ENCODE data around the gene UGT1A1. TPM values are rescaled to one million over a fixed set of nuclear protein-coding genes. Genes with fewer than 3 reads are reported as not detected.

UGT1A1 gene
- total and polyA plus RNA-seq, 2 experiments from 2014 or later, result not detected

DNA sequence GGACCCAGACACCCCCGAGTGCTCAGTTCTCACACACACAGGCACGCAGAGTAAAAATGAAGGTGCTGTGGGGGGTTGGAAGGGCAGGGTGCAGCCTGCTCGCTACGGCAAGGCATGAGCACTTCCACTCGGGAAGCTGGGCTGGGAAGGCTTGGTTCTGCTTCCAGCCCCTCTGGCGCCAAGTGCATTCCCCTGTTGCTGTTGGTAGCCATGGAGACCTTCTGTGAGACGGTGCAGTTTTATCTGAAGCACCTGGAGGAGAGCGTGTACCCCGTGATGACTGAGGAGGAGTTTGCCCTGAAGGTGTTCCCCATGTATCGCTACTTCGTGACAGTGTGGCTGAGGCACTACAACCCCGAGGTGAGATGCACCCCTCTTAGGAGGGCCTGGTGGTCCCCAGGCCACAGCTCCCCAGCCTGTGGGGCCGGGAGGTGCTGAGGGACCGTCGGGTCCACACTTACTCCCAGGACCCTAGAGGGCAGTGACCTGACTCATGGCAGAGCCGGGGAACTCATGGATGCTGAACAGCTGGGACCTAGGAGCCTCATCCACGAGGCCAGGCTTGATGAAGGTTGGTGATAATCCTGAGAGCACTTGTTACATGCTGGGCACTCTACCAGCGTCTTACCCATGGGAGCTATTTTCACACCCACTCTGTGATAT lies 33.5 kb downstream of the UGT1A1 start:
- TF ChIP-seq CTCF (IDR thresholded peaks at IDR 0.05; ENCODE audit: low read depth, low read length), result no peak
- no peaks in the 10 kb centered on the region for H3K9me3 ChIP-seq (ENCODE audit: low read depth)
- no peaks in the 10 kb centered on the region for H3K36me3 ChIP-seq
- H3K4me3 ChIP-seq, result no peak overlapping the region
- H3K27me3 ChIP-seq, result no peaks in the 10 kb centered on the region
- no peaks in the 10 kb centered on the region for H3K4me1 ChIP-seq (ENCODE audit: low read depth)
- no peak overlapping the region for H3K27ac ChIP-seq
- DNase-seq (ENCODE audit: low read depth in 1 of 2, low spot score in 1 of 2), result no peak

DNA sequence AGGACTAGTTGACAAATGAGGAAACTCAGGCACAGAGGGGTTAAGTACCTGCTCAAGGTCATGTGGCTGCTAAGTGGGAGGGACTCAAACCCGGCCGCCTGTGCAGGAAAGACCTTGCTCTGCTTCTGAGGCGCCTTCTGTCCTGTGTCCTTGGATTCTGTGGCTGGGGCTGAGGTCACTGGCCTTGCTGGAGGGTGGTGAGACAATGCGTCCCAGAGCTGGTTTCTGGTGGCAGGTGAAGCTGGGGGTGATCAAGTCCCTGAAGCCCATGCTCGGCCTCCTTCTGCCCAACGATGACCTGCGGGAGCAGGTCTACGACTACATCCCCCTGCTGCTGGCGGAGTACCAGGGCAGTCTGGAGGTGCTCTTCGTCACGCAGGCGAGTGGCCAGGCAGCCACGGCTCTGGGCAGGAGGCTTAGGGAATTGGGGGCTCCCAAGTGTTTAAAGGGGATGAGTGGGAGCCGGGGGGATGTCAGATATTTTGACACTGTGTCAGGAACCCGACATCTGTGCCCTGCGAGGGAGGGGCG lies 34.1 kb downstream of the UGT1A1 start:
- H3K4me1 ChIP-seq (ENCODE audit: low read depth), result no peaks in the 10 kb centered on the region
- no peaks in the 10 kb centered on the region for H3K9me3 ChIP-seq (ENCODE audit: low read depth)
- no peak for DNase-seq (ENCODE audit: low read depth in 1 of 2, low spot score in 1 of 2)
- H3K36me3 ChIP-seq, result no peaks in the 10 kb centered on the region
- H3K27me3 ChIP-seq, result no peaks in the 10 kb centered on the region
- no peak overlapping the region for H3K27ac ChIP-seq
- no peak overlapping the region for H3K4me3 ChIP-seq
- TF ChIP-seq CTCF (IDR thresholded peaks at IDR 0.05; ENCODE audit: low read depth, low read length), result no peak

DNA sequence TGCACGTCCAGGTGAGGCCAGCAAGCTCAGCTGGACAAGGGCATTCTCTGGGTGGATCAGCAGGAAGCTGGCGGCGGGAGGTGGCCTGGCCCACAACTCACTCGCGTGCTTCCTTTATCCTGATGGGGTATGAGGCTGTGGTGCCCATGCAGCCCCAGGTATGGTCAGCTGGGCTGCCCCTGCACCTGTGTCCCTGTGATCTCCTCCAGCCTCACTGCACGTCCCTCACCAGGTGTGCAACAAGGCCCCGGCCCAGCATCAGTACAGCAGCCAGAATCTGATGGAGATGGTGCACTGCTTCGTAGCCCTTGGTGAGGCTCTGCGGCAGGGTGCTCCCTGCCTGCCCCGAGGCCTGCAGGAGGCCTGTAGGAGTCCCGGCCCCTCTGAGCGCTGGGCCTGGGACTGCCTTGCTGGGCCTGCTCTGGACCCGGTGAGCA lies 35.7 kb downstream of the UGT1A1 start:
- H3K4me3 ChIP-seq, result no peak overlapping the region
- H3K27me3 ChIP-seq, result no peaks in the 10 kb centered on the region
- H3K36me3 ChIP-seq, result no peaks in the 10 kb centered on the region
- no peak for TF ChIP-seq CTCF (IDR thresholded peaks at IDR 0.05; ENCODE audit: low read depth, low read length)
- no peaks in the 10 kb centered on the region for H3K4me1 ChIP-seq (ENCODE audit: low read depth)
- H3K27ac ChIP-seq, result no peak overlapping the region
- no peaks in the 10 kb centered on the region for H3K9me3 ChIP-seq (ENCODE audit: low read depth)
- no peak for DNase-seq (ENCODE audit: low read depth in 1 of 2, low spot score in 1 of 2)

- Histone ChIP-seq H3K4me1 (ENCODE audit: low read depth) (no peaks in the 10 kb centered on the region), H3K4me3 (no peak overlapping the region), H3K27ac (no peak overlapping the region), H3K27me3 (no peaks in the 10 kb centered on the region), H3K9me3 (ENCODE audit: low read depth) (no peaks in the 10 kb centered on the region), H3K36me3 (no peaks in the 10 kb centered on the region)
- TF ChIP-seq CTCF (IDR thresholded peaks at IDR 0.05; ENCODE audit: low read depth, low read length), result no peak
- DNase-seq (ENCODE audit: low read depth in 1 of 2, low spot score in 1 of 2), result no peak
Observed at GRCh38 chr2:233796254-233796653, 36.2 kb downstream of the UGT1A1 start.

DNA sequence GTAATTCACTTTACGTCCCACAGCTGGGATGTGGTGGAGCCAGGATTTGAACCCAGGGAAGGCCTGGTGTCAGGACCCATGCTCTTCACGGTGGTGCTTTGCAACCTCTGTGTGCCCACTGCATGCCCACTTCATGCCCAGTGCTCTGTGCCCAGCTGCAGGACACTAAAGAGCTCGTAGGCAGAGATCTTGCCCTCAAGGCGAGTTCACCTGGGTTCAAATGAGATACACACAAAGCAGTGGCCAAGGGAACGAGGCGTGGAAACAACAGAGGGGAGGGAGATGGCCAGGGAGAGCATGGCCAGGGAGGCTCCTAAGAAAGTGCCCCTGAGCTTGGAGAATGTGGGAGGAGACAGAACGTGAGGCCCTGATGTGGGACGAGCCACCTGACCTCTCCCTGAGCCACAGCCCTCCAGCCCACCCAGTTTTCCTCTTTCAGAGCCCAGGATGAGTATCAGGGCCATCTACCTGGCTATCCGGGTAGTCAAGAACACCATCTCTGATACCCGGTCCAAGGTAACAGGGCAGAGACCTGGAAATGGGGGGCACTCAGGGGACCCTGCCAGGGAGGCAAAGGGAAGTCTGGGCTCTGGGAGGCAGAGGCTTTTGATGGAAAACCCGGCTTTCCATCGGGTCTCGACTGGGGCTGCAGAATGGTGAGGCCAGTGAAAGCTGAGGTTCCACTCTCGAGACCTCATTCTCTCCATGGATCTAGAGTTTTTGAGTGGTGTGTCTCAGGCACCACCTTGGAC lies 38.4 kb downstream of the UGT1A1 start:
- Histone ChIP-seq H3K36me3 (no peaks in the 10 kb centered on the region), H3K27ac (no peak overlapping the region), H3K4me3 (no peak overlapping the region), H3K4me1 (ENCODE audit: low read depth) (no peaks in the 10 kb centered on the region), H3K27me3 (no peaks in the 10 kb centered on the region), H3K9me3 (ENCODE audit: low read depth) (no peaks in the 10 kb centered on the region)
- no peak for TF ChIP-seq CTCF (IDR thresholded peaks at IDR 0.05; ENCODE audit: low read depth, low read length)
- no peak for DNase-seq (ENCODE audit: low read depth in 1 of 2, low spot score in 1 of 2)

Data from cardiac muscle cell (in vitro differentiated cells and primary cell).